ENCODE results near the gene ITGBL1.

GRCh38 chr13:101514100-101514499 lies 61.6 kb downstream of the ITGBL1 start:
- TF ChIP-seq CTCF (IDR thresholded peaks at IDR 0.05) (no peak), EP300 (IDR thresholded peaks at IDR 0.05) (no peak)

Data from sigmoid colon (tissue), 4 donors.